ENCODE results near the gene ALX4.

- TF ChIP-seq BHLHE40 (IDR thresholded peaks at IDR 0.05; ENCODE audit: borderline replicate concordance) (no peak), SP1 (IDR thresholded peaks at IDR 0.05) (no peak)
Observed at GRCh38 chr11:44271286-44271685, 38.7 kb downstream of the ALX4 start.
